Fibroblast of pulmonary artery (primary cell): ENCODE results near the gene FUT1.
A peak's percentile ranks its signal among the peaks of the same experiment; 100 is the strongest.

Experiments used
- DNase-seq: peaks from one replicate; pipeline ENCODE4 v3.0.0-alpha.2; 2010; ENCODE audit warnings: low read depth
- H3K4me3 ChIP-seq: replicated peaks from 2 replicates; pipeline ENCODE4 v1.5.1; 2011; ENCODE audit warnings: low read depth, mild to moderate bottlenecking, control low read depth, low read length, moderate library complexity
- TF ChIP-seq, protein P1 (sequence below): IDR thresholded peaks from 2 replicates; pipeline ENCODE4 v1.5.1; 2011; ENCODE audit warnings: mild to moderate bottlenecking, control low read depth, low read length, inconsistent platforms; ENCODE audit errors: missing control alignments

The FUT1 gene

DNA sequence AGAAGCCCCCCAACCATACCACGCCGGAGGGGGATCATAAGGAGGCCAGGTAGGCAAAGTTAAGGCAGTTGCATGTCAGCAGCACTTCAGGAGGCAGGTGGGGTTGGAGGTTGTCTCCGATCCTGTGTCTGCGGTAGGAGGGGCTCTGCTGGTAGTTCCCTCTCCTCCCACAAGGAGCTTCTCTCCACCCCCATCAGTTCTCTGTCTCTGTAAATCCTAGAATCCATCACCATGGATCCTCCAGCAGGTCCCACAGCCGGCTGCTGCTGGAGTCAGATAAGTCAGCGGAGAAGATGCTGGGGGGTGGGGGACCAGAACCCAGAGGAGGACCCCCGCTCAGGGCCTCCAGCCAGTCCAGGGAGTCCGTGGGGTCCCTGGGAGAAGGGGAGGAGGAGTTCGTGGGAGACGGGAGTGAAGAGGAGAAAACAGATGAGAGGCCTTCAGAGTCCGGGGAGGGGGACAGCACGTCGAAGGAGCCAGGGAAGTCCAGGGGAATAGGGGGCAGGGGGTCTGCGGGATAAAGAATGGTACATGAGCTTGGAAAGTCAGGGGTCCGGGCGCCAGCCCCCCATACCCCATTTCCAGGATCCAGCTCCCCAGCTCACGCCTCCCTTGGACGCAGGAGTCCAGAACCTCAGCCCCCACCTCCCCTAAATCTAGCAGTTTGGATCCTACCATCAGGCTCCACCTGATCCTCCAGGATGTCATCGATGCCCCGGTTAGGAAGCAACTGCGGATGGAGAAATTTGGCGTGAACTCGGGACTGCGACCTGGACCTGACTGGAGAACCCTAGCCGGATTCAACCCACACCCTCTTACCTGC lies 39.2 kb downstream of the FUT1 start:
- H3K4me3 ChIP-seq, result peak overlapping the region; percentile 79
- DNase-seq, result no peak
- TF ChIP-seq, protein P1, sequence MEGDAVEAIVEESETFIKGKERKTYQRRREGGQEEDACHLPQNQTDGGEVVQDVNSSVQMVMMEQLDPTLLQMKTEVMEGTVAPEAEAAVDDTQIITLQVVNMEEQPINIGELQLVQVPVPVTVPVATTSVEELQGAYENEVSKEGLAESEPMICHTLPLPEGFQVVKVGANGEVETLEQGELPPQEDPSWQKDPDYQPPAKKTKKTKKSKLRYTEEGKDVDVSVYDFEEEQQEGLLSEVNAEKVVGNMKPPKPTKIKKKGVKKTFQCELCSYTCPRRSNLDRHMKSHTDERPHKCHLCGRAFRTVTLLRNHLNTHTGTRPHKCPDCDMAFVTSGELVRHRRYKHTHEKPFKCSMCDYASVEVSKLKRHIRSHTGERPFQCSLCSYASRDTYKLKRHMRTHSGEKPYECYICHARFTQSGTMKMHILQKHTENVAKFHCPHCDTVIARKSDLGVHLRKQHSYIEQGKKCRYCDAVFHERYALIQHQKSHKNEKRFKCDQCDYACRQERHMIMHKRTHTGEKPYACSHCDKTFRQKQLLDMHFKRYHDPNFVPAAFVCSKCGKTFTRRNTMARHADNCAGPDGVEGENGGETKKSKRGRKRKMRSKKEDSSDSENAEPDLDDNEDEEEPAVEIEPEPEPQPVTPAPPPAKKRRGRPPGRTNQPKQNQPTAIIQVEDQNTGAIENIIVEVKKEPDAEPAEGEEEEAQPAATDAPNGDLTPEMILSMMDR, result peak; percentile 31

DNA sequence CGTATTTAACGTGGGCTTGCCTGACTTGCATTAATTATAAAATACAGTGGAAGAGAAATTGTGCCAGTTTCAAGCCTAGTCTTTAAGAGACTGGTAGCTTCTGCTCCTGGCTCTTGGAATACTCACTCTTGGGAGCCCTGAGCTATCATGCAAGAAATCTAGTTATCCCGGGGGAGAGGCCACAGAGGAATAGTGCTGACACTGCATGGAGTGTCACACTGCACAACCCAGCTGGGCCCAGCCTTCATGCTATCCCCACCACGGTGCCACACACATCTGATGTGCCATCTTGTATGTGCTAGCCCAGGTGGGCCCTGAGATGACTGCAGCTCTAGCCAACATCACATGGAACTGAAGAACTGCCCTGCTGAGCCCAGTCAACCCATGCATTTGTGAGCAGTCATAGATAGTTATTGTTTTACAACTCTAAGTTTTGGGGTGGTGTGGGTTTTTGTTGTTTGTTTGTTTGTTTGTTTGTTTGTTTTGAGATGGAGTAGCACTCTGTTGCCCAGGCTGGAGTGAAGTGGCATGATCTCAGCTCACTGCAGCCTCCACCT lies 41.3 kb downstream of the FUT1 start:
- no peak overlapping the region for H3K4me3 ChIP-seq
- TF ChIP-seq, protein P1, result no peak
- no peak for DNase-seq

DNA sequence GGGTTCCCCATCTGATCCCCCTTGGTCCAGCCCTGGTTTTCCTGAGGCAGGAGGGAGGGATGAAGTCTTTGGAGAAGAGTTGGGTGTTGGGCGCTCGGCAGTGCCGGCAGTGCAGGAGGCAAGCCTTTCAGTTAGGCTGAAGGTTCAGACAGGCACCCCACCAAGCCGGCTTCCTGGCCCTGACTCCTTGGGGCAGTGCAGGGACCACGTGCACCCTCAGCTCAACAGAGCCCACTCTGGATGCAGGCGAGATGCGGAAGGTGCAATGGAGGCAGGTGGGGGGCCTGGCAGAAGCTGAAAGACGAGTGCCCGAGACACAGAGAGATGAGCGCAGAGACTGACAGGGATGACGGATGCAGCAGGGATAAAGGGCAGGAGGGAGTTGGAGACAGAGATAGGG lies 44.0 kb downstream of the FUT1 start:
- no peak overlapping the region for H3K4me3 ChIP-seq
- TF ChIP-seq, protein P1, result no peak
- no peak for DNase-seq

DNA sequence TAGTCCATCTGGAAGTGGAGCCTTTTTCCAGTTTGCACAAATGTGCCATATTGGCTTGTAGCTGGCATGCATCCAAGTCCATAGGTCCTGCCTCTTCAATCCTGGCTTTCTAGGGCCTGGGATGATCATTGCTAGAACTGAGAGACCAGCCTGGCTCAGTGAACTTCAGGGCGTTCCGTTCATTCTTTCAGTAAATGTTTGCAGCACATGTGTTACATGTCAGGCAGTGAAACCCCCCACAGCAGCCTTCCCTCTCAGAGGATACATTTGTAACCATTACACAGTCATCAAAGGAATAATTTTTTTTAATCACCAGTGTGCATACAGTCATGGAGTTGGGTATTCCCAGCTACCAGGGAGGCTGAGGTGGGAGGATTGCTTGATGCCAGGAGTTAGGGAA lies 47.0 kb downstream of the FUT1 start:
- no peak overlapping the region for H3K4me3 ChIP-seq
- no peak for DNase-seq
- TF ChIP-seq, protein P1, result no peak

DNA sequence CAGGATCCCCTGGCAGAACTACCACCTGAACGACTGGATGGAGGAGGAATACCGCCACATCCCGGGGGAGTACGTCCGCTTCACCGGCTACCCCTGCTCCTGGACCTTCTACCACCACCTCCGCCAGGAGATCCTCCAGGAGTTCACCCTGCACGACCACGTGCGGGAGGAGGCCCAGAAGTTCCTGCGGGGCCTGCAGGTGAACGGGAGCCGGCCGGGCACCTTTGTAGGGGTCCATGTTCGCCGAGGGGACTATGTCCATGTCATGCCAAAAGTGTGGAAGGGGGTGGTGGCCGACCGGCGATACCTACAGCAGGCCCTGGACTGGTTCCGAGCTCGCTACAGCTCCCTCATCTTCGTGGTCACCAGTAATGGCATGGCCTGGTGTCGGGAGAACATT lies 49.1 kb downstream of the FUT1 start:
- TF ChIP-seq, protein P1, result no peak
- no peak overlapping the region for H3K4me3 ChIP-seq
- no peak for DNase-seq

DNA sequence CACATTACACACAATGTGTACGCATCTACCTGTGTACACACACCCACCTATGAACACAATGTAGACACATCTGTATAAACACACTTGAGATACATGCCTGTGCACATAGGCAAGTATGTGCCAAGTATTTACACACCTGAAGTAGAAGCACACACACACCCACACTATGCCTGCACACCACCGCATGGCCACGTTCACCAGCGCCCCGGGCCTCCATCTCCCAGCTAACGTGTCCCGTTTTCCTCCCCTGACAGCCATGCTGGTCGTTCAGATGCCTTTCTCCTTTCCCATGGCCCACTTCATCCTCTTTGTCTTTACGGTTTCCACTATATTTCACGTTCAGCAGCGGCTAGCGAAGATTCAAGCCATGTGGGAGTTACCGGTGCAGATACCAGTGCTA lies 49.7 kb downstream of the FUT1 start:
- TF ChIP-seq, protein P1, result no peak
- no peak for DNase-seq
- no peak overlapping the region for H3K4me3 ChIP-seq
